Subcutaneous adipose tissue (tissue), 4 donors: Measurements from ENCODE around the gene GSAP. TPM values are rescaled to one million over a fixed set of nuclear protein-coding genes. Genes with fewer than 3 reads are reported as not detected.

ENCODE experiments used
- CTCF ChIP-seq: fragments of 450-650 bp; IDR thresholded peaks from one replicate; pipeline ENCODE4 v1.5.1; 2016; ENCODE audit warnings: low read depth, mild to moderate bottlenecking, control low read depth, antibody characterized with exemption, moderate library complexity
- total RNA-seq, 4 donors: library from RNA; depleted of rRNA; stranded (reverse); fragments of >200 nt; gene quantifications; one replicate each; pipeline ENCODE4 v1.1.0, GENCODE V29; 2016

Gene GSAP
- total RNA-seq, 4 donors from 2014 or later = 29.6 to 50.1 (median 40.9) TPM

GRCh38 chr7:77383333-77383740 lies 32.8 kb downstream of the GSAP start:
- no peak for TF ChIP-seq CTCF

- no peak for TF ChIP-seq CTCF
Measured at GRCh38 chr7:77382532-77382931, 33.6 kb downstream of the GSAP start.

- TF ChIP-seq CTCF = no peak
Measured at GRCh38 chr7:77378584-77378983, 37.6 kb downstream of the GSAP start.

- no peak for TF ChIP-seq CTCF
Measured at GRCh38 chr7:77370606-77371005, 45.5 kb downstream of the GSAP start.

GRCh38 chr7:77368974-77369373 lies 47.2 kb downstream of the GSAP start:
- TF ChIP-seq CTCF = no peak

- no peak for TF ChIP-seq CTCF
Measured at GRCh38 chr7:77367976-77368375, 48.2 kb downstream of the GSAP start.

- TF ChIP-seq CTCF = no peak
Measured at GRCh38 chr7:77362905-77363304, 53.2 kb downstream of the GSAP start.

GRCh38 chr7:77360969-77361368 lies 55.2 kb downstream of the GSAP start:
- no peak for TF ChIP-seq CTCF
